Suppressor macrophage treated with lipopolysaccharide for 4 hours (primary cell): ENCODE results near the gene AOC1.
A peak's percentile ranks its signal among the peaks of the same experiment; 100 is the strongest.
"Not testable (repeated sequence)": the region's sequence is repeated elsewhere in the genome, so short reads cannot be mapped to it uniquely, and the experiment has no call there.

Experiments used
- DNase-seq: peaks from one replicate; pipeline ENCODE4 v3.0.0-alpha.2; 2020

The AOC1 gene

GRCh38 chr7:150898475-150899011, 46.2 kb downstream of the AOC1 start:
- DNase-seq: peak; percentile 74

GRCh38 chr7:150900675-150901074, 48.4 kb downstream of the AOC1 start:
- DNase-seq: no peak

GRCh38 chr7:150901160-150902035, 49.1 kb downstream of the AOC1 start:
- DNase-seq: no peak

GRCh38 chr7:150902078-150903033, 50.0 kb downstream of the AOC1 start:
- DNase-seq: no peak

GRCh38 chr7:150903606-150904005, 51.3 kb downstream of the AOC1 start:
- peak; percentile 52 for DNase-seq

GRCh38 chr7:150904011-150904909, 51.9 kb downstream of the AOC1 start:
- no peak for DNase-seq

- DNase-seq: no peak
Measured at GRCh38 chr7:150908173-150908572, 55.9 kb downstream of the AOC1 start.

- no peak for DNase-seq
Measured at GRCh38 chr7:150909200-150909995, 57.1 kb downstream of the AOC1 start.

- not testable (repeated sequence) for DNase-seq
Measured at GRCh38 chr7:150910305-150910995, 58.1 kb downstream of the AOC1 start.

- DNase-seq: no peak
Measured at GRCh38 chr7:150910996-150911422, 58.7 kb downstream of the AOC1 start.
